LNCaP clone FGC (cell line): Measurements from ENCODE around the gene CLSTN3.
A peak's percentile ranks its signal among the peaks of the same experiment; 100 is the strongest.

Source experiments
- DNase-seq: peaks from one replicate; pipeline ENCODE4 v3.0.0-alpha.2; 2011; ENCODE audit warnings: low read depth
- H3K4me3 ChIP-seq: 2 replicates; pipeline ENCODE4 v1.5.1; 2011; ENCODE audit warnings: mild to moderate bottlenecking, low read depth, low read length, control low read depth
- TF ChIP-seq, protein P1 (sequence below): IDR thresholded peaks from 2 replicates; pipeline ENCODE4 v1.5.1; 2012; ENCODE audit warnings: mild to moderate bottlenecking; ENCODE audit not compliant: control insufficient read depth, insufficient read depth; ENCODE audit errors: extremely low read depth

The CLSTN3 gene

DNA sequence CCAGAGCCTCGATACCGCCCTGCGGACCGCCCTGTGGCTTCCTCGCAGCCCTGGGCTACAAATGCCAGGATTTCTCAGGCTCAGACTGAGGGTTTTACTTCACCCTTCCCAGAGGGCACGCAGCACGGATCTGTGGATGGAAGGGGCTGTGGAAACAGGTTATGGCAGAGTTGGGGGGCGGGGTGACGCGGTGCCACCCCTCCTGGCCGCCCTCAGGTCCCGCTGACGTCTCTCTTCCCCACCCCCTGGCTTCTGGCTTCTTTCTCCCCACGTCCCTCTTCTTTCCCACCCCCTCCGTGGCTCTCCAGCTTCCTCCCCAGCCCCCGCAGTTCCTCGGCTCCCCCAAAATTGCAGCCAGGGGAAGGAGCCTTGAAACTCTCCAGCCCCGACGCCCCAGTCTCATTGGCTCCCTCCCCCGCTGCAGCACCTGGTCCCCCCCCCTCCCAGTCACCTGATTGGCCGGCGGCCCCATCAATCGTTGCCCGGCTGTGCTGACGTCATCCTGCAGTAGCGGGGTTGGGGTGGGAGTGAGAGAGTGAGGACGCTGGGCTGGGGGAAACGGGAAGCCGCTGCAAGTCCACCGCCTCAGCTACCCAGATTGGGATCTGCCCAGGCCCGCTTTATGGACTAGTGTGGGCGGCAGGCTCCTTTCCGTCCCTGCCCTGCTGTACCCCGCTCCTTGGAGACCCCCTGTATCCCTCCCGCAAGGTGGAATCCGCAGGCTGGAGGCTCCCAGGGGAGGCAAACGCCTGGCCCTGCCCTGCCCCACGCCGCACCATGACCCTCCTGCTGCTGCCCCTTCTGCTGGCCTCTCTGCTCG lies at the start of gene CLSTN3:
CLSTN3 (plus strand) TSS at position 500 of the 820 bp plus-strand sequence; CDS start at position 778, 278 bp downstream.
- no peak for DNase-seq
- H3K4me3 ChIP-seq = peak within 1 kb of the TSS; percentile 90
- TF ChIP-seq, protein P1, sequence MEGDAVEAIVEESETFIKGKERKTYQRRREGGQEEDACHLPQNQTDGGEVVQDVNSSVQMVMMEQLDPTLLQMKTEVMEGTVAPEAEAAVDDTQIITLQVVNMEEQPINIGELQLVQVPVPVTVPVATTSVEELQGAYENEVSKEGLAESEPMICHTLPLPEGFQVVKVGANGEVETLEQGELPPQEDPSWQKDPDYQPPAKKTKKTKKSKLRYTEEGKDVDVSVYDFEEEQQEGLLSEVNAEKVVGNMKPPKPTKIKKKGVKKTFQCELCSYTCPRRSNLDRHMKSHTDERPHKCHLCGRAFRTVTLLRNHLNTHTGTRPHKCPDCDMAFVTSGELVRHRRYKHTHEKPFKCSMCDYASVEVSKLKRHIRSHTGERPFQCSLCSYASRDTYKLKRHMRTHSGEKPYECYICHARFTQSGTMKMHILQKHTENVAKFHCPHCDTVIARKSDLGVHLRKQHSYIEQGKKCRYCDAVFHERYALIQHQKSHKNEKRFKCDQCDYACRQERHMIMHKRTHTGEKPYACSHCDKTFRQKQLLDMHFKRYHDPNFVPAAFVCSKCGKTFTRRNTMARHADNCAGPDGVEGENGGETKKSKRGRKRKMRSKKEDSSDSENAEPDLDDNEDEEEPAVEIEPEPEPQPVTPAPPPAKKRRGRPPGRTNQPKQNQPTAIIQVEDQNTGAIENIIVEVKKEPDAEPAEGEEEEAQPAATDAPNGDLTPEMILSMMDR = no peak

DNA sequence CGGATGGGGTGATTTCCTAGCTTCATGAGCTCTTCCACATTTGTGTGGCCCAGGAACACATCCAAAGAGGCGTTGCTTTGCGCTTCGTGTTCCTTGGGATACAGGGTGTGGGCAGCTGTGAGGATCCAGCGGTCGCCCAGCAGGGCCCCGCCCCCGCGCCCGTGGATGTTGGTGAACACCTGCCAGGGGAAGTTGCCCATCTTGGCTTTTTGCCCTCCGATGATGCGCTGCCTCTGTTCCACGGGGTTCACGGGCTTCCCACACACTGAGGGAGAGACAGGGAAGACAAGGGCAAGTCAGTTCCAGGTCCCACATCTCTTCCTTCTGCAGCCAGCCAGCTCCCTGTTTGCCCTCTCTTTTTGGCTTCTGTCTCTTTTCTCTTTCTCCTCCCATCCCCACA lies 49.1 kb upstream of the CLSTN3 start:
- TF ChIP-seq, protein P1 = no peak

DNA sequence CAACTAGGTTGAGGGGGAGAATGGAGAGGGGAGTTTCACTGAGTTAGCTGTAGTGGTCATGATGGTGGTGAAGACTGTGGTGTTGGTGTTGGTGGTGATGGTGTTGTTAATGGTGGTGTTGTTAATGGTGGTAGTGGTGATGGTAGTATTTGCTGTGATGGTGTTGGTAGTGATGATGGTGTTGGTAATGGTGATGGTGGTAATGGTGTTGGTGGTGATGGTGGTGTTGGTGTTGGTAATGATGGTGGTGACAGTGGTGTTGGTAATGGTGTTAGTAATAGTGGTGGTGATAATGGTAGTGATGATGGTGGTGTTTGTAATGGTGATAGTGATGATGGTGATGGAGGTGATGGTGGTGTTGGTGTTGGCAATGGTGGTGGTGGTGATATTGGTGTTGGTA lies 47.0 kb upstream of the CLSTN3 start:
- H3K4me3 ChIP-seq = no peak overlapping the region
- no peak for DNase-seq
- TF ChIP-seq, protein P1 = no peak

More for the DNA sequence above, 49.1 kb upstream of the CLSTN3 start:
- H3K4me3 ChIP-seq = no peak overlapping the region
- no peak for DNase-seq

DNA sequence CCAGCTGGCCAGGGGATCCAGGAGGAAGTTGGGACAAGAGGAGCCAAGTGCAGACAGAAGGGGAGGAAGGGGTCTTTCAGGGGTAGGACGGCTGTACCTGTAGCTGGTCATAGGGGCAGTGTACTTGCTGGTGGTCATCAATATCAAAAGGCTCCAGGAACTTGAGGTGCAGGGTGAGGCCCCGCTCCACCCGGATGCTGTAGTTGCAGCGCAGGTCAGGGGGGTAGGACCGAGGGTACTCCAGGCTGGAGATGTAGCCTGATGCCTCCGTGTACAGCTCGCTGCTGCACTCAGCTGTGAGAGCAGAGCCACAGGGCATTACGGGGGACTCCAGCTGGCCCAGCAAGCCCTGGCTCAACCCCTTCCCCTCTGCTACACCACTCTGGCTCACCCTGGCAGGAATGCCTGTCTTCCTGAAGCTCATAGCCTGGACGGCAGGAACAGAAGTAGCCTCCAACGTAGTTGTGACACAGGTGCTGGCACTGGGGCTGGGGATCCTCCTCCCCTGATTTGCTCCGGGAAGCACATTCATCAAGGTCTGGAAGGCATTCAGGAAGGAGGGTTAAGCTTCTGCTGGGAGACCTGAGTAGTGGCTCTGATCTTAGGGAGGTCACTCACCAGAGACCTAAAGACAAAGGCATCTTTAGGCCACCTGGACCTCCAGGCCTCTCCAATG lies 40.8 kb upstream of the CLSTN3 start:
- TF ChIP-seq, protein P1 = no peak
- DNase-seq = no peak
- no peak overlapping the region for H3K4me3 ChIP-seq

DNA sequence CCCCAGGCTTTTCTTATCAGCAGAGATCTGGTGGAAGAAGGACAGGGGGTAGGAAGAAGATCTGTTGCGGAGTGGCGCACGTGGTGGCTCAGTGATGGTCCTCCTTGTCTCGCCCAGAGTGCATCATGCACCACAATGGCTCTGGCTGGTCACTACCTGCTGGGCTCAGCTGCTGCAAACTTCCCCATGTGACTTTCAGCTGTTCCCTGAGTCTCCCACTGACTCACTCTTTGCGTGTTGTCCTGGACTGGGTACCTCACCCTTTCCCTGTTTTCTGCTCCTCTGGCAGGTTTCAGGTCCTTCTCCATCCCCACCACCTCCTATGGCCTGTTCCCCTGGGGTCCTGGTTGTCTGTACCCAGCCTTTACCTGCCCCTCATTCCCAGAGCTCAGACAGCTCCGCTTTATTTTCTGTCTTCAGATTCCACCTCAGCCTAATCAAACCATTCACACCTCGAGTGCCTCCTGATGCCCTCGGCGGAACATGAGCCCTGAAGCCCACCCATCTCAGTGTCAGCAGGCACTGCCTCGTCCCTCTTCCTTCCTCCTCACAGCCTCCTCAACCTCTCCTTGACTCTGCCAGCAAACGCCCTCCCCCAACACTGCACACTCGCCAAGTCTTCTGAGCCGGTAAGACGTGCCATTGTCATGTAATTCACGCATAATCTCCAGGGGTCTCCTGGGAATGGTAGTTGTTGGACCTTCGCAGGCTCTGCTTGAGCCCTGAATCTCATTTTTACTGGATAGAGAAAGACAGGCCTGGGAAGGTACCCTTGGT lies 39.8 kb upstream of the CLSTN3 start:
- no peak overlapping the region for H3K4me3 ChIP-seq
- TF ChIP-seq, protein P1 = no peak
- no peak for DNase-seq

DNA sequence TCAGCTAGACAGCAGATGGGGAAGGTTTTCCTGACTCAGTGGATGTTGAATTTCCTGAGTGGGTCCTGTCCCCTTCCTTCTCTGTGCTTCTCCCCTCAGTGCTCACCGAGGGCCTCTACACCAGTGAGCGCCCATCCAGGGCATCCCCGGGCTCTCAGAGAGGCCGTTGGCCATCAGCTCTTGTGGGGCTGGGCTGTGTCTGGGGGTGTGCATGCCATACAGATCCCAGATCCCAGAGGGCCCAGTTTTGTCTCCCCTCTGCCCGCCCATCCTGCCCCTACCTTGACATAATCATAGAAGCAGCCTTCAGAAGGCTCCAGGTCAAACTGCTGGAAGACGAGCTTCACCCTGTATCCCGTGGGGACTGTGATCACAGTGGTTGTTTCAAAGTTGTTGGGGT lies 39.0 kb upstream of the CLSTN3 start:
- no peak for DNase-seq
- TF ChIP-seq, protein P1 = no peak
- no peak overlapping the region for H3K4me3 ChIP-seq
